ENCODE measurements around the gene MED27.
"Not testable (repeated sequence)": the region's sequence is repeated elsewhere in the genome, so short reads cannot be mapped to it uniquely, and the experiment has no call there.

Gene MED27

DNA sequence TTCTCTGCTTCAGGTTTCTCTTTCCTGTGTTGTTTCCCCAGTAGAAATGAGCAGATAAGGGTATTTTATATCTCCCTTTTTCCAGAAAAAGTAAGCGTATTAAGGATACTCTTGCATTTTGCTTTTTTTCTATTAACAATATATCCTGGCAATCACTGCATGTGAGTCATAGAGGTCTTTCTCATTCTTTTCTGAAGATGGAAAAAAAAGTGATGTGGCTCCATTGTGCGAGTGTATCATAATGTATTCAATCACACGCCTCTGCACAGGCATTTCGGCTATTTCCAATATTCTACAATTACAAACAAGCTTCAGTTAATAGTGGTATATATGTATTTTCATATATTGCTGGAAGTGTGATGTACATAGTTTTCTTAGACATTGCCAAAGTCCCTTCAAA, 155.9 kb downstream of the MED27 start:
- no peak overlapping the region for H3K18ac ChIP-seq (ENCODE audit: low read length)
- H3K14ac ChIP-seq (ENCODE audit: low read length) = no peak overlapping the region
- no peaks in the 10 kb centered on the region for H3K79me2 ChIP-seq (ENCODE audit: control insufficient read depth, insufficient read depth, low read length, poor library complexity)
- peaks cover 0 to 2% of the 10 kb centered on the region in 2 experiments for H3K4me1 ChIP-seq (ENCODE audit: control insufficient read depth in 1 of 2, insufficient read depth in 2 of 2, low read length in 2 of 2)
- no peak overlapping the region for H4K8ac ChIP-seq (ENCODE audit: low read depth, low read length)
- no peak overlapping the region for H3K9ac ChIP-seq (ENCODE audit: low read length)
- WGBS (ENCODE audit: extremely low coverage, insufficient coverage, insufficient read length) = no CpG with 5 or more reads among the region's 4 CpGs
- no peak overlapping the region for H2BK120ac ChIP-seq (ENCODE audit: insufficient read depth, low read length, poor library complexity)
- H4K91ac ChIP-seq (ENCODE audit: low read depth, low read length) = no peak overlapping the region
- H3K79me1 ChIP-seq (ENCODE audit: low read length) = no peaks in the 10 kb centered on the region
- no peak overlapping the region for H2AFZ ChIP-seq (ENCODE audit: insufficient read depth, low read length, poor library complexity)
- no peak overlapping the region for H3K27ac ChIP-seq (ENCODE audit: low read depth, low read length)
- no peak for DNase-seq
- H3K4ac ChIP-seq (ENCODE audit: low read depth, low read length) = no peak overlapping the region
- no peak overlapping the region for H3K23ac ChIP-seq (ENCODE audit: low read length)
- H3K4me2 ChIP-seq (ENCODE audit: low read length) = no peak overlapping the region
- H3K27me3 ChIP-seq (ENCODE audit: insufficient read depth, low read length) = no peaks in the 10 kb centered on the region
- no peak overlapping the region for H2BK12ac ChIP-seq (ENCODE audit: low read length)
- no peak overlapping the region for H2AK5ac ChIP-seq (ENCODE audit: low read length)
- H3K36me3 ChIP-seq (ENCODE audit: control insufficient read depth in 1 of 2, insufficient read depth in 2 of 2, low read length in 2 of 2) = peaks cover 0 to 1% of the 10 kb centered on the region in 2 experiments
- no peaks in the 10 kb centered on the region for H3K9me3 ChIP-seq (ENCODE audit: insufficient read depth, low read depth, low read length)
- H4K12ac ChIP-seq (ENCODE audit: low read depth, low read length) = no peak overlapping the region
- H3K4me3 ChIP-seq (ENCODE audit: low read depth, low read length) = no peak overlapping the region
- H2BK5ac ChIP-seq (ENCODE audit: low read depth, low read length, poor library complexity) = no peak overlapping the region

DNA sequence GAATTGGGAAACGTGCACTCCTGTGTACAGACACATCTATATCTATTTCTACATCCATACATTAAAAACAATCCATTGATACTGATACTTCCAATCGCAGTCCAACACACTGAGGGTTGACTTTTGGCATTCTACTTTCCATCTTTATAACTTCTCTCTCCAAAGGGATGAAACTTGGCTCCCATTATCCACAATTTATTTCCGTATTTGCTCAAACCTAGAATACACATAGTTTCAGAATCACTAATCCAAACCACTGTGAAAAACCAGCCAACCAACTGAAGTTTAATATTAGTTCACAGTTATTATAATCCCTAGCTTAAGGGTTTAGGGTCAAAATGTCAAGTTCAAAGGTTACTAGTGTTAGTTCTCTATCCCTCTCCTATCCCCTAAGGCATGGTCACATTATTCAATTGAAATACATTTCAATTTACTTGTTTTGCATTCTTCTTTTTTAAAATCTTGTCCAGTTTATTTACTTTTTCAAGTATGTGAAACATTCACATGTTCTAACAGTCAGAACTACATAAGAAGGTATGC, 156.5 kb downstream of the MED27 start:
- Histone ChIP-seq H3K4ac (ENCODE audit: low read depth, low read length) (no peak overlapping the region), H3K23ac (ENCODE audit: low read length) (no peak overlapping the region)
- no peak for DNase-seq

GRCh38 chr9:131921635-131922034, 158.0 kb downstream of the MED27 start:
- not testable (repeated sequence) for H3K23ac ChIP-seq (ENCODE audit: low read length); H2AFZ ChIP-seq (ENCODE audit: insufficient read depth, low read length, poor library complexity); H3K9me3 ChIP-seq (ENCODE audit: insufficient read depth, low read depth, low read length); H3K27me3 ChIP-seq (ENCODE audit: insufficient read depth, low read length); H2BK120ac ChIP-seq (ENCODE audit: insufficient read depth, low read length, poor library complexity); H3K27ac ChIP-seq (ENCODE audit: low read depth, low read length); H3K4me3 ChIP-seq (ENCODE audit: low read depth, low read length); H3K4ac ChIP-seq (ENCODE audit: low read depth, low read length); H3K18ac ChIP-seq (ENCODE audit: low read length); H2BK5ac ChIP-seq (ENCODE audit: low read depth, low read length, poor library complexity); H3K9ac ChIP-seq (ENCODE audit: low read length); H3K4me1 ChIP-seq (ENCODE audit: control insufficient read depth in 1 of 2, insufficient read depth in 2 of 2, low read length in 2 of 2); H3K79me1 ChIP-seq (ENCODE audit: low read length); H3K79me2 ChIP-seq (ENCODE audit: control insufficient read depth, insufficient read depth, low read length, poor library complexity); H3K14ac ChIP-seq (ENCODE audit: low read length); H4K91ac ChIP-seq (ENCODE audit: low read depth, low read length); DNase-seq; H4K12ac ChIP-seq (ENCODE audit: low read depth, low read length); H3K36me3 ChIP-seq (ENCODE audit: control insufficient read depth in 1 of 2, insufficient read depth in 2 of 2, low read length in 2 of 2); H2AK5ac ChIP-seq (ENCODE audit: low read length); H4K8ac ChIP-seq (ENCODE audit: low read depth, low read length); H2BK12ac ChIP-seq (ENCODE audit: low read length); H3K4me2 ChIP-seq (ENCODE audit: low read length)
- WGBS (ENCODE audit: extremely low coverage, insufficient coverage, insufficient read length) = no CpG with 5 or more reads among the region's 5 CpGs

More for the DNA sequence above, 156.5 kb downstream of the MED27 start:
- Histone ChIP-seq H2BK12ac (ENCODE audit: low read length) (no peak overlapping the region), H3K4me3 (ENCODE audit: low read depth, low read length) (no peak overlapping the region), H3K14ac (ENCODE audit: low read length) (no peak overlapping the region), H3K4me2 (ENCODE audit: low read length) (no peak overlapping the region), H3K79me1 (ENCODE audit: low read length) (no peaks in the 10 kb centered on the region), H4K8ac (ENCODE audit: low read depth, low read length) (no peak overlapping the region), H3K18ac (ENCODE audit: low read length) (no peak overlapping the region), H4K12ac (ENCODE audit: low read depth, low read length) (no peak overlapping the region), H4K91ac (ENCODE audit: low read depth, low read length) (no peak overlapping the region), H3K9ac (ENCODE audit: low read length) (no peak overlapping the region), H3K27ac (ENCODE audit: low read depth, low read length) (no peak overlapping the region), H3K36me3 (ENCODE audit: control insufficient read depth in 1 of 2, insufficient read depth in 2 of 2, low read length in 2 of 2) (no peaks in the 10 kb centered on the region), H3K4me1 (ENCODE audit: control insufficient read depth in 1 of 2, insufficient read depth in 2 of 2, low read length in 2 of 2) (peaks cover 0 to 2% of the 10 kb centered on the region in 2 experiments), H2BK5ac (ENCODE audit: low read depth, low read length, poor library complexity) (no peak overlapping the region), H2AK5ac (ENCODE audit: low read length) (no peak overlapping the region), H3K27me3 (ENCODE audit: insufficient read depth, low read length) (no peaks in the 10 kb centered on the region), H2AFZ (ENCODE audit: insufficient read depth, low read length, poor library complexity) (no peak overlapping the region), H3K79me2 (ENCODE audit: control insufficient read depth, insufficient read depth, low read length, poor library complexity) (no peaks in the 10 kb centered on the region), H3K9me3 (ENCODE audit: insufficient read depth, low read depth, low read length) (no peaks in the 10 kb centered on the region), H2BK120ac (ENCODE audit: insufficient read depth, low read length, poor library complexity) (no peak overlapping the region)
- no CpG with 5 or more reads among the region's 3 CpGs for WGBS (ENCODE audit: extremely low coverage, insufficient coverage, insufficient read length)

DNA sequence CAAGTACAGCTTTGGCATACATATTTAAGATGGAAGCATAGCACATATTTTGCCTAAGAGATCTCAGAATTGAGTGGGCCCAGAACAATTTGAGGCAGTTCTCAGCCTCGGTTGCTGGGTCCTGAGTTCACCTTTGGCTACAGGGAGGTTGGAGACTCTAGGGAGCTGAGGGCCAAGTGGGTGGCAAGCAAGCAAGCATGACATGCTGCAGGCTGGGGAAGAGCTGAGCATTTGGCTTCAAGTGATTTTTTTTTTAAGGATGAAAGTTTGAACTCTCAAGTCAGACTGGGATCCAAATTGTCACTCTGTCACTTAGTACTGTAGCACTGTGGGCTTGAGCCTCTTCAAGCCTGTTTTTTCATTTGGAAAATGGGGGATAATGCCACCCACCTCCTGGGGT, 160.5 kb downstream of the MED27 start:
- H2AK5ac ChIP-seq (ENCODE audit: low read length) = no peak overlapping the region
- no peak overlapping the region for H3K4me3 ChIP-seq (ENCODE audit: low read depth, low read length)
- H2BK5ac ChIP-seq (ENCODE audit: low read depth, low read length, poor library complexity) = no peak overlapping the region
- no peak overlapping the region for H2BK12ac ChIP-seq (ENCODE audit: low read length)
- no peak overlapping the region for H3K27ac ChIP-seq (ENCODE audit: low read depth, low read length)
- no peak overlapping the region for H4K91ac ChIP-seq (ENCODE audit: low read depth, low read length)
- H2AFZ ChIP-seq (ENCODE audit: insufficient read depth, low read length, poor library complexity) = no peak overlapping the region
- no peaks in the 10 kb centered on the region for H3K4me1 ChIP-seq (ENCODE audit: control insufficient read depth in 1 of 2, insufficient read depth in 2 of 2, low read length in 2 of 2)
- H2BK120ac ChIP-seq (ENCODE audit: insufficient read depth, low read length, poor library complexity) = no peak overlapping the region
- H3K9ac ChIP-seq (ENCODE audit: low read length) = no peak overlapping the region
- no peak overlapping the region for H3K18ac ChIP-seq (ENCODE audit: low read length)
- H3K4me2 ChIP-seq (ENCODE audit: low read length) = no peak overlapping the region
- DNase-seq = no peak
- peak overlapping the region; percentile 46 for H3K23ac ChIP-seq (ENCODE audit: low read length)
- H3K4ac ChIP-seq (ENCODE audit: low read depth, low read length) = no peak overlapping the region
- H3K36me3 ChIP-seq (ENCODE audit: control insufficient read depth in 1 of 2, insufficient read depth in 2 of 2, low read length in 2 of 2) = no peaks in the 10 kb centered on the region
- no peaks in the 10 kb centered on the region for H3K79me1 ChIP-seq (ENCODE audit: low read length)
- H4K12ac ChIP-seq (ENCODE audit: low read depth, low read length) = no peak overlapping the region
- WGBS (ENCODE audit: extremely low coverage, insufficient coverage, insufficient read length) = no CpG with 5 or more reads among the region's 1 CpG
- no peaks in the 10 kb centered on the region for H3K9me3 ChIP-seq (ENCODE audit: insufficient read depth, low read depth, low read length)
- no peaks in the 10 kb centered on the region for H3K27me3 ChIP-seq (ENCODE audit: insufficient read depth, low read length)
- no peaks in the 10 kb centered on the region for H3K79me2 ChIP-seq (ENCODE audit: control insufficient read depth, insufficient read depth, low read length, poor library complexity)
- no peak overlapping the region for H4K8ac ChIP-seq (ENCODE audit: low read depth, low read length)
- H3K14ac ChIP-seq (ENCODE audit: low read length) = no peak overlapping the region

All from trophoblast cell (in vitro differentiated cells and primary cell).